GM04504 (cell line): ENCODE results near the gene TRPM3.

ENCODE experiments used
- DNase-seq: peaks from one replicate; pipeline ENCODE4 v3.0.0-alpha.2; 2012; ENCODE audit warnings: low read depth

The TRPM3 gene

GRCh38 chr9:70947086-70947485 is 174.3 kb downstream of the TRPM3 start:
- DNase-seq = no peak

- no peak for DNase-seq
Observed at GRCh38 chr9:70945301-70945700, 176.1 kb downstream of the TRPM3 start.

GRCh38 chr9:70941191-70941590 is 180.2 kb downstream of the TRPM3 start:
- no peak for DNase-seq

GRCh38 chr9:70940605-70941004 is 180.8 kb downstream of the TRPM3 start:
- DNase-seq = no peak

GRCh38 chr9:70936536-70936935 is 184.9 kb downstream of the TRPM3 start:
- no peak for DNase-seq

GRCh38 chr9:70935856-70936255 is 185.6 kb downstream of the TRPM3 start:
- DNase-seq = peak; percentile 73

- DNase-seq = no peak
Observed at GRCh38 chr9:70934642-70935041, 186.8 kb downstream of the TRPM3 start.

- peak; percentile 54 for DNase-seq
Observed at GRCh38 chr9:70933321-70933720, 188.1 kb downstream of the TRPM3 start.

GRCh38 chr9:70932097-70932496 is 189.3 kb downstream of the TRPM3 start:
- DNase-seq = no peak

GRCh38 chr9:70927530-70927929 is 193.9 kb downstream of the TRPM3 start:
- no peak for DNase-seq

- DNase-seq = peak; percentile 72
Observed at GRCh38 chr9:70924895-70925547, 196.4 kb downstream of the TRPM3 start.

GRCh38 chr9:70924380-70924779 is 197.0 kb downstream of the TRPM3 start:
- DNase-seq = peak; percentile 79

GRCh38 chr9:70923961-70924360 is 197.5 kb downstream of the TRPM3 start:
- DNase-seq = no peak

GRCh38 chr9:70921136-70921535 is 200.3 kb downstream of the TRPM3 start:
- DNase-seq = no peak

- DNase-seq = no peak
Observed at GRCh38 chr9:70917277-70917676, 204.1 kb downstream of the TRPM3 start.

- no peak for DNase-seq
Observed at GRCh38 chr9:70911791-70912190, 209.6 kb downstream of the TRPM3 start.

GRCh38 chr9:70910598-70910997 is 210.8 kb downstream of the TRPM3 start:
- no peak for DNase-seq

- peak; percentile 89 for DNase-seq
Observed at GRCh38 chr9:70902692-70903131, 218.7 kb downstream of the TRPM3 start.

GRCh38 chr9:70902171-70902570 is 219.2 kb downstream of the TRPM3 start:
- DNase-seq = no peak

- no peak for DNase-seq
Observed at GRCh38 chr9:70901746-70902145, 219.7 kb downstream of the TRPM3 start.

- DNase-seq = no peak
Observed at GRCh38 chr9:70901013-70901412, 220.4 kb downstream of the TRPM3 start.

- DNase-seq = no peak
Observed at GRCh38 chr9:70893580-70894122, 227.8 kb downstream of the TRPM3 start.

GRCh38 chr9:70888471-70888870 is 232.9 kb downstream of the TRPM3 start:
- DNase-seq = no peak

- no peak for DNase-seq
Observed at GRCh38 chr9:70887826-70888225, 233.6 kb downstream of the TRPM3 start.
